AG09309 (cell line): ENCODE results near the gene PLSCR4.
A peak's percentile ranks its signal among the peaks of the same experiment; 100 is the strongest.
"Not testable (repeated sequence)": the region's sequence is repeated elsewhere in the genome, so short reads cannot be mapped to it uniquely, and the experiment has no call there.

Source experiments
- DNase-seq: peaks from one replicate; pipeline ENCODE4 v3.0.0-alpha.2; 2010; ENCODE audit warnings: low read depth
- H3K4me3 ChIP-seq: 2 replicates; pipeline ENCODE4 v1.5.1; 2011; ENCODE audit warnings: mild to moderate bottlenecking, low read depth, low read length, moderate library complexity; ENCODE audit not compliant: control insufficient read depth
- TF ChIP-seq, protein P1 (sequence below): IDR thresholded peaks from 2 replicates; pipeline ENCODE4 v1.5.1; 2011; ENCODE audit warnings: mild to moderate bottlenecking, low read depth, low read length, inconsistent platforms; ENCODE audit not compliant: insufficient read depth, control insufficient read depth; ENCODE audit errors: missing control alignments

PLSCR4 gene, protein sequence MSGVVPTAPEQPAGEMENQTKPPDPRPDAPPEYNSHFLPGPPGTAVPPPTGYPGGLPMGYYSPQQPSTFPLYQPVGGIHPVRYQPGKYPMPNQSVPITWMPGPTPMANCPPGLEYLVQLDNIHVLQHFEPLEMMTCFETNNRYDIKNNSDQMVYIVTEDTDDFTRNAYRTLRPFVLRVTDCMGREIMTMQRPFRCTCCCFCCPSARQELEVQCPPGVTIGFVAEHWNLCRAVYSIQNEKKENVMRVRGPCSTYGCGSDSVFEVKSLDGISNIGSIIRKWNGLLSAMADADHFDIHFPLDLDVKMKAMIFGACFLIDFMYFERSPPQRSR

DNA sequence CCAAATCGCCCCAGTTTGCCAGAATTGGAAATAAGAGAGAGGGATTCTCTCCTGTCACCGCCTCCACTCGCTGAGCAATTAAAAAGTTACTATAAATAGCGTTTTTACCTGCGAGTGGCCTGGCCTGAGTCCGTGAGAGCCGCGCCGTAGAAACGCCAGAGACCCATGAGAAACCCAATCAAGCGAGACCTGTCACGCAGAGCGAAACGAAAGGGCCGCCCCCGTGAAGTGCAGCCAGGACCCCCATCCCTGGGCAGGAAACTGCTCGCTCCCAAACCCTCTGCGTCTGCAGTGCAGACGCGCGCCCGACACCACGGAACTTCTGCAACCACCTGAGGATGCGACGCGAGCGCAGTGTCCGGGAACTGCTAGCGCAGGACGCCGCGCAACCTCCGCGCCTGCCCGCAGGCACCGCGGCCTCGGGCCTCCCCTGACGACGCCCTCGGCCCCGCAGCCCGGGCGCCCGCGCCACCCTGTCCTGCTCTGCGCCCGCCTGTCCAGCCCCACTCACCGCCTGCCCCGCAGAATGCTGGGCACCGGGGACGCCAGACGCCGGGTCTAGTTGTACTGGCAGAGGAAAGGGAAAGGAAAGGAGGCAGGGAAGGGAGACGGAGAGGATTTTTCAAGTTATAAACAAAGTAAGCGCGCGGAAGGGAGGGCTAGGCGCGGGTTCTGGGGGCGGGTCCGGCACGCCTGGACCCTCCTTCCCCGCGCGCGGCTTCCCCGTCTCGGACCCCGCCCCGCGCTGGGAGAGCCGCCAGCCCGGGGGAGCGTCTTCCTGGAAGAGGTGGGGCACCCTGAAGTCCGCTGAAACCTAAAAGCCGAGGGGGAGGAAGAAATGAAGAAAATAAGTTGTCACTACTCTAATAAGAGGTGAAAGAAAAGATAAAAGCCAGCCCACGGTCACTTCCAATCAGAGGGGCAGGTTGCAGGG, at the start of gene PLSCR4:
Gene PLSCR4, minus strand, starts transcription at position 657 of the 934 bp plus-strand sequence. CDS start 29,034 bp downstream, outside the sequence.
- TF ChIP-seq, protein P1, sequence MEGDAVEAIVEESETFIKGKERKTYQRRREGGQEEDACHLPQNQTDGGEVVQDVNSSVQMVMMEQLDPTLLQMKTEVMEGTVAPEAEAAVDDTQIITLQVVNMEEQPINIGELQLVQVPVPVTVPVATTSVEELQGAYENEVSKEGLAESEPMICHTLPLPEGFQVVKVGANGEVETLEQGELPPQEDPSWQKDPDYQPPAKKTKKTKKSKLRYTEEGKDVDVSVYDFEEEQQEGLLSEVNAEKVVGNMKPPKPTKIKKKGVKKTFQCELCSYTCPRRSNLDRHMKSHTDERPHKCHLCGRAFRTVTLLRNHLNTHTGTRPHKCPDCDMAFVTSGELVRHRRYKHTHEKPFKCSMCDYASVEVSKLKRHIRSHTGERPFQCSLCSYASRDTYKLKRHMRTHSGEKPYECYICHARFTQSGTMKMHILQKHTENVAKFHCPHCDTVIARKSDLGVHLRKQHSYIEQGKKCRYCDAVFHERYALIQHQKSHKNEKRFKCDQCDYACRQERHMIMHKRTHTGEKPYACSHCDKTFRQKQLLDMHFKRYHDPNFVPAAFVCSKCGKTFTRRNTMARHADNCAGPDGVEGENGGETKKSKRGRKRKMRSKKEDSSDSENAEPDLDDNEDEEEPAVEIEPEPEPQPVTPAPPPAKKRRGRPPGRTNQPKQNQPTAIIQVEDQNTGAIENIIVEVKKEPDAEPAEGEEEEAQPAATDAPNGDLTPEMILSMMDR: no peak
- H3K4me3 ChIP-seq: peak within 1 kb of the TSS; percentile 46
- DNase-seq: no peak

DNA sequence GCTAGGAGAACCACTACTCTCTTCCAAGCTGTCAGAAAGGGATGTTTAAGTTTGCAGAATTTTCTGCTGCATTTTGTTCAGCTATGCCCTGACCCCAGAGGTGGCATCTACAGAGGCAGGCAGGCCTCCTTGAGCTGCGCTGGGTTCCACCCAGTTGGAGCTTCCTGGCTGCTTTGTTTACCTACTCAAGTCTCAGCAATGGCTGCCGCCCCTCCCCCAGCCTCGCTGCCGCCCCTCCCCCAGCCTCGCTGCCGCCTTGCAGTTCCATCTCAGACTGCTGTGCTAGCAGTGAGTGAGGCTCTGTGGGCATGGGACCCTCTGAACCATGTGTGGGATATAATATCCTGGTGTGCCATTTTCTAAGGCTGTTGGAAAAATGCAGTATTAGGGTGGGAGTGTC, 42.5 kb upstream of the PLSCR4 start:
- not testable (repeated sequence) for H3K4me3 ChIP-seq, DNase-seq

DNA sequence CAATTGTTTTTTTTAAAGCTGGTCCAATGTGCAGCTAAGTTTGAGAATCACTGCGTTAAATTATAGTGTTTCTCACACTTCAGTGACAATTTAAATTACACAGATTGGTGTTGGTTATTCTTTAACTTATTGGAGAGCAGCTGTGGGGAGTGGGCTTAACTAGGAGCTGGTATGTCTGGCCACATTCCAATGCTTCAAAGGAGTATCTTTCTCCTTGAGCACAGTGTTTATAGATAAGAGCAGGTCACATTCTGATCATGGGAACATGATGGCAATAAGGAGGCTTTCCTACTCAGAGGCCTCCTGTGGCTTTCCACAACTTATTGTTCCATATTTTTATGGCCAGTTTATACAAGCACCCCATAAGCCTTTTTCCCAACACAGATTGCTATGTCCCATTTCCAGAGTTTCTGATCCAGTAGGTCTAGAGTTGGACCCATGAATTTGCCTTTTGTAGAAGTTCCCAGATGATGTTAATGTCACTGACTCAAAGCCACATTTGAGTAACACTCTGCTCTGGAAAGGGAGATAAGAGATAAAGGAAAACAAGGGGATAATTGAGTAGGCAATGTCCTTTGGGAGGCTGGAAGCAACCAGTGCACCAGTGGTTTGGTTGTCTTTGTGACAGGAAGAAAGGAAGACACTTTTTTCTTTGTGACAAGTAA, 33.0 kb upstream of the PLSCR4 start:
- TF ChIP-seq, protein P1: no peak
- DNase-seq: no peak
- no peak overlapping the region for H3K4me3 ChIP-seq

DNA sequence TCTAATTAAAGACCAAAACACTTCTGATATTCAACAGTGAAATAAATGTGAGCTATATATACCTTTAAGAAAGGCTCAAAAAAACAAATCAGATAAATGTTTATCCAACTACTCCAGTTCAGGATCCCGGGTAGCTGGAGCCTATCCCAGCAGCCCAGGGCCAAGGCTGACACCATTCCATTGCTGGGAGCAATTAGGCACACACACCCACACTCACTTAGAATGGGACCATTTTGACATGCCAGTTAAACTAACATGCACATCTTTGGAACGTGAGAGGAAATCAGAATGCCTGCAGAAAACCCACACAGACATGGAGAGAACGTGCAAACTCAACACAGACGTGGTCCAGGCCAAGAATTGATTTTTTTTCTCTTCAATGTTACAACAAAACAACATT, 30.0 kb upstream of the PLSCR4 start:
- no peak overlapping the region for H3K4me3 ChIP-seq
- DNase-seq: peak; percentile 53
- TF ChIP-seq, protein P1: no peak

DNA sequence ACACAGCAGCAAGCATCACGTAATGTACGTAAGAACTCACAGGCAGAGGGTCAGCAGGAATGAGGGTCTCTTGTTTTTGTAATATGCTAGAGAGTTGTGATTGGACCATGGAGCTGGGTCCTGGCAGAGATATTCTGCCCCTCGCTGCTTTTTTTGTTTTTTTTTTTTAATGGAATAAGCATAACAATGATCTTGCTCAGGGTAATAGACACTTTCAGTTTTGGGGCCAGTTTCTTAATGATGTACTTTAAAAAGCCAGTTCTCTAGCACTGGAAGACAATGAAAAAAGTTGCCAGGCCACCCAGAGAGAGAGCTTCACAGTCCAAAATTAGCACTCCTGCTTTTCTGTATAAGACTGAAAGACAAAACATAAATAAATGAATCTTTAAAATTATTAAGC, 29.0 kb upstream of the PLSCR4 start:
- H3K4me3 ChIP-seq: no peak overlapping the region
- TF ChIP-seq, protein P1: no peak
- DNase-seq: no peak

DNA sequence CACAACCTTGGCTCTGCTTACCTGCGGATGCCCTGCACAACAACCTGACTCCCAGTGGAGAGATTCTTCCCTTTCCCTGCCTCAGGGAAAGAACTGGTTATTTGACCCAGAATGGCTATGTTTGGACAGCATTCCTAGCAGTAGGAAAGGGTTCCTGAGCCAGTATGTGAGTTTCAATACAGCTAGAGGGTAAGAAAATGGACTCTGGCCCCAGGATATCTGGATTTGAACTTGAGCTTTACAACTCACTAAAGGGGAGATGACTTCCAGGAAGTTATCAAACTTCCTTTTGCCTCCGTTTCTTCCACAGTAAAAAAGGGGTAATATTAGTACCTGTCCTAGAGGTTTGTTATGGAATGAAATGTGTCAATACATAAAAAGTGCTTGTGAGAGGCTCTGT, 28.1 kb upstream of the PLSCR4 start:
- DNase-seq: no peak
- TF ChIP-seq, protein P1: no peak
- no peak overlapping the region for H3K4me3 ChIP-seq
